HG02885 (cell line): ENCODE results near the gene PKIB.
"Not testable (repeated sequence)": the region's sequence is repeated elsewhere in the genome, so short reads cannot be mapped to it uniquely, and the experiment has no call there.

ENCODE experiments used
- ATAC-seq: cut with Tn5 transposase; IDR thresholded peaks from one replicate; pipeline ENCODE4 v1.9.1; 2021; ENCODE audit warnings: mild to moderate bottlenecking; ENCODE audit not compliant: unreplicated experiment, poor library complexity

Gene PKIB

DNA sequence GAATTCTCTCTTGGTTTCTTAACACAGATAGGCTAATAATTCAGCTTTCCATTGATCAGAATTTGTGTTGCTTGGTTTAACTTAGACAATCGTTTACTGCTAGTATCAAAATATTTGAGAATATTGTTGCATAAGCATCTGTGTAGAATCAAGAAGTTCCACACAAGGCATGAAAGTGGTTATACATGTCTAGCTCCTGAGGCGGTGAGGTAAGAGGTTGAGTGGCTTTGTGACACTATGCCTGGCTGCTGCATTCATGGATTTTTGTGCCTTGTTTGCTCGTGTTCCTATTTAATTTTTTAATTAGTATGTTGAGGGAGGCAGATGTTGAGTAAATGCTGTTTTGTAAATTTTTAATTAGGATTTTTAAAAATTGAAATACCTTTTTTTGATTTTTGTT is 10.2 kb downstream of the PKIB start:
- no peak for ATAC-seq

DNA sequence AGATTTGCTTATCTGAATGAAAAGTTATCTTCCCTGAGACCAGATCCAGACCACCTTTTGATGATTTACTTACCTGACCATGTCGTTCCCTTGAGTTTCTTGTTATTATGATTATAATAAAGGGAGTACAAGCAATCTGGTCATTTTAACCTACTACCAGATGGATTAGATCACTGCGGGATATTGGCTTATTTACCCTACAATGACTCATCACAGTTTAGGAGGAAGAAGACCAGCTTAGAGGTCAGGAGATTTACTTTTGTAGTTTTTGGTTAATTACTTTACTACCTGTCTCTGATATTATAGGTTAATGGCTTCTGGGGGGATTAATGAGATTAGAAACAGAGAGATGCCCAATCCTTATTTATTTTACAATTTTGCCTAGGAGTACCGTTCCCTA is 10.7 kb downstream of the PKIB start:
- no peak for ATAC-seq

DNA sequence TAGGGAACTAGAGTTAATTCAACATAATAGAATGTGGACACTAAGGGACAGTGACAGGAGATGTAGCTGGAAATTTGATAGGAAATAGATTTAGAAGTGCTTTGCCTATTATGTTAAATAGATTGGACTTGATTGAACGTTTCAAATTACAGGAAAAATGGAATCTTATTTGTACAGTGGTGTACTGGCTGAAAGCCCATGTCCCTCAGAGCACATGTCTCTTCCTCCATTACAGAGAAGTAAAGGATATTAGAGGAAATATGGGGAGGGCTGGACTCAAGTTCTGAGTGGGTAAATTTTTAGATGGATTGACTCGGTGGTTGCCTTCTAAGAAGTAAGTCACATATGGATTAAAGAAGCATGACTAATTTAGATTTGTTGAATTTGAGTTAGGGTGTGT is 11.4 kb downstream of the PKIB start:
- ATAC-seq = no peak

- ATAC-seq = no peak
These were observed 12.3 kb downstream of the PKIB start for GRCh38 chr6:122622479-122622878.

DNA sequence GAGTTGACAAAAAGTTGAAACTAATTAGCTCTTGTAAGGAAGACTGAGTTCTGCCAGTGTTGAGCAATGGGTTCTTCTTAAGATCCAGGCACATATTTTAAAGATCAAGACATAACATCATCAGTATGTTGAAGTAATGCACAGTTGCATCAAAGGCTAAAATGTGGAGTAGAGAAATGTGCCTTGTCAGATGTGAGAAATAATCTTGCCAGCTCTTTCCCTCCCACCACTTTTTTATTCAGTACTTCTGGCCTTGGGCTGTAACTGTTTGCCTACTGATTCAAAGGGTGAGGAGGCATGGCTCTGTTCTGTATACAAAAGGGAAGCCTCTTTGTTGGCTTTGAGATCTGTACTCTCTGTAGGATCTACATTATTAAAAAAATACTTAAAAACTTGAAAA is 13.1 kb downstream of the PKIB start:
- no peak for ATAC-seq

GRCh38 chr6:122624853-122625252 is 14.6 kb downstream of the PKIB start:
- no peak for ATAC-seq

GRCh38 chr6:122628714-122629113 is 18.5 kb downstream of the PKIB start:
- ATAC-seq = no peak

DNA sequence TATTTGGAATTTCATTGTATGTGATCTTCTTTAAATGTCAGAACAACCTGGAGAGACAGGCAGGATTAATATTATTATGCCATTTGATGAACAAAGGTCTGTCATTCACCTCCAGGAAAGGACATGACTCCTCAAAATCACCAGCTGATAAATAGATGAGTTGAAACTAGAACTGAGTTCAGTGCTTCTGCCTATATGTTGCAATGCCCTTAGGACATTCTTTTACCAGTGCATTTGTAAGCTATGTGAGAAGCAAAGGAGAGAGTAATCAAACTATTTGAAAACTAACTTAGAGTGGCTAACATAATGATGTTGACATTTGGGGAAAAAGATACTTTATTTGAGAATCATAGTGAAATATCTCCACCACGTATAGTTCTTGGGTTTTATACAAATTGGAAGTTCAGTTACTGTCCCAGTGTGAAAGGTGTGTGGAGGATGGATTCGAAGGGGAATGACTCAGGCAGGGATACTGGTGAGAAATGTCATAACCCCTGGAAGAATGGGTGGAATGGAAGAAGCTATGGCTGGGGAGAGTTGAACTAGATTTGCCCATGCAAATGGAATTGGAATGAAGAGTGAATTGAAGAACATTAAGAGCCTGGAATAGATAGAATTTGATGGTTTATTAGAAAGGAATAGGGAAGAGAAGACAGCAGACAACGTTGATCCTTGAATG is 21.5 kb downstream of the PKIB start:
- no peak for ATAC-seq

GRCh38 chr6:122640366-122640765 is 30.2 kb downstream of the PKIB start:
- ATAC-seq = no peak

DNA sequence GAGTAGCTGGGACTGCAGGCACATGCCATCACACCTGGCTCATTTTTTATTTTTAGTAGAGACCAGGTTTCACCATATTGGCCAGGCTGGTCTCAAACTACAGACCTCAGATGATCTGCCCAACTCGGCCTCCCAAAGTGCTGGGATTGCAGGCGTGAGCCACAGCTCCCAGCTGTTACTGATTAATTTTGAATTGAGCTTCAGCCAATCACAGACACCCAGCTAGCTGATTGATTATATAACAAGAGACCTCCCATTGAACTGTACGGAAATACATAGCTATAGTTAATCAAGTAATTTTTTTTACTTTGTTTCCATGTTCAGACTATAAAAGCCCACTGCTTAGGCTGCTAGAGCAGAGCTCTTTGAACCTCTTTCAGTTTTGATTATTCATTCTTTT is 31.6 kb downstream of the PKIB start:
- ATAC-seq = no peak

DNA sequence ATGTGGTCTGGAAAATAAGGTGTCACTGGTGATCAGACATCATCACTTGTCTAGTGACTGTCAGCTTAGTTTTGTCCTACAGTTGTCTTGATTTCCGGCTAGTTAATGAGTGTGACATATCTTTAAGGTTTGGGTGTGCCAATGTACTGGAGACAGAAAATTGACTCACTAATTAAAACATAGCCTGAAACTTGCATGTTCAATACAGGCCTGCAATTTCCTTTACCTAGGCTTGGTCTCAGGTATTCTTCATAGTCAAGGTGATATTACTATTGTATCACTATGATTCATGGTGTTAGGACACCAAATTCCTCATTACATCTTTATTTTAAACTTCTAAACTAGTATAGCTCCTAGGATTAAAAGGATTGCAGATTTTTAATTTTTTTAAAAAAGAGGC is 32.4 kb downstream of the PKIB start:
- ATAC-seq = not testable (repeated sequence)

GRCh38 chr6:122645256-122645655 is 35.1 kb downstream of the PKIB start:
- ATAC-seq = no peak

- ATAC-seq = no peak
These were observed 37.6 kb downstream of the PKIB start for GRCh38 chr6:122647765-122648164.

- ATAC-seq = no peak
These were observed 38.5 kb downstream of the PKIB start for GRCh38 chr6:122648726-122649125.

- ATAC-seq = no peak
These were observed 39.5 kb downstream of the PKIB start for GRCh38 chr6:122649701-122650100.

DNA sequence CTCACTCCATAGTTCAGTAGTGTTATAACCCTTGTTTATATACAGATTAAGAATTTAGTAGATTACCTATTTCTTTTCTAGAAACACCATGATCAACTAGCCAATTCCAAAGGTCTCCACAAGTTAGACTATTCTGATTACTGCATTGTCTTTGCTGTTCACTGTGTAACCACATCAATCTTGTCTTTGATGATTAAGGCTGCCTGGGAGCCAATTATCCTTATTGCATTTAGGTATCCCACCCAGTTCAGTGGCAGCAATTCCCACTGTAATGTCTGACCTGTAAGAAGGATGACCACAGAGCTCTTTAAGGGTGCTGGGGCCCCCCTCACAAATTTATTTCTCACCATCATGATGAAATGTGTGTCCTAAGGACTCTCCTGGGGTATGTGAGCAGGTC is 40.2 kb downstream of the PKIB start:
- no peak for ATAC-seq

- no peak for ATAC-seq
These were observed 40.8 kb downstream of the PKIB start for GRCh38 chr6:122651031-122651430.

- ATAC-seq = no peak
These were observed 41.4 kb downstream of the PKIB start for GRCh38 chr6:122651604-122652003.

DNA sequence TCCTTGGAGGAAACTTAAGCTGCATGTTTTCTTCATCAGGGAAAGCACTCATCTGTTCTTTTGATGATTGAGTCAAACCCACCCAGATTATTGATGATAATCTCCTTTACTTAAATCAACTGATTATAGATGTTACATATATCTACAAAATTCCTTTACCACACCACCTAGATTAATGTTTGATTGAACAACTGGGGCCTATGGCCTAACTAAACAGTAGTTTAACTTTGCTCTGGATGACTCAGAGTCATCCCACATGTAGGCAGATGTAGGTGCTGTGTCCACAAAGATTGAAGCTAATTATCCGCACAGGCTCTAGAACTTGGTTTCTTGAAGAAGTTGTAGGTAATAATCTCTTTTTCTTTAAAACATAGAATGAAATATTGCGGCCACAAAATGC is 42.2 kb downstream of the PKIB start:
- ATAC-seq = no peak

GRCh38 chr6:122653094-122653493 is 42.9 kb downstream of the PKIB start:
- no peak for ATAC-seq

GRCh38 chr6:122654012-122654411 is 43.8 kb downstream of the PKIB start:
- ATAC-seq = no peak

DNA sequence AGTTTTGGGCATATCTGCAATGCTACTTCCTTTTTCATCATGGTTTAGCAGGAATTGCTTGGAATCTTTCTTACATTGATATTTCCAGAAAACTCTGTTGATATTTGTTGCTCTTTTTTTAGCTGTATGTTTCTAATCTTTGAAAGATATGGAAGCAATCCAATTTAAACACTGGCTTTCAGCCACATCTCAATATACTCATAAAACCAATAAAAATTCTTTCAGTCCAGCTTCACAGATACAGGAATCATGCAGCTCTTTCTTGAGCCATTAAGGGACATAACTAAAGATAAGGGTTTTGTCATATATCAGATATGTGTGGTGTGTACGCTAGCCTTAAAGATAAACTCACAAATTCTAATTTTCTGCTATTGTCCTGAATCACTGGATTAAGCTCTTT is 47.4 kb downstream of the PKIB start:
- no peak for ATAC-seq

- no peak for ATAC-seq
These were observed 50.1 kb downstream of the PKIB start for GRCh38 chr6:122660296-122660695.
